Neural cell (in vitro differentiated cells): ENCODE measurements around the gene KRT3.

Experiments used
- EP300 ChIP-seq: fragments of 450-650 bp; conservative IDR thresholded peaks from 2 replicates; pipeline ENCODE4 v1.6.1; 2014; ENCODE audit warnings: antibody characterized with exemption, mild to moderate bottlenecking, moderate library complexity; ENCODE audit not compliant: poor library complexity, severe bottlenecking
- EZH2 ChIP-seq: fragments of 200-600, 300-800 bp; shearing (Covaris generic), sonication (generic); IDR thresholded peaks from 2 replicates; pipeline ENCODE4 v1.6.1; 2014; ENCODE audit warnings: antibody characterized with exemption, low read length, borderline replicate concordance, mild to moderate bottlenecking; ENCODE audit not compliant: insufficient read depth, poor library complexity, severe bottlenecking
- MXI1 ChIP-seq: fragments of 450-650 bp; conservative IDR thresholded peaks from 2 replicates; pipeline ENCODE4 v1.6.1; 2014; ENCODE audit warnings: antibody characterized with exemption, mild to moderate bottlenecking; ENCODE audit not compliant: poor library complexity, severe bottlenecking
- POLR2AphosphoS5 ChIP-seq: IDR thresholded peaks from 2 replicates; pipeline ENCODE4 v1.6.1; 2012
- RAD21 ChIP-seq: fragments of 450-650 bp; conservative IDR thresholded peaks from 2 replicates; pipeline ENCODE4 v1.6.1; 2014; ENCODE audit warnings: antibody characterized with exemption, mild to moderate bottlenecking, moderate library complexity
- REST ChIP-seq: IDR thresholded peaks from 2 replicates; pipeline ENCODE4 v1.6.1; 2012; ENCODE audit warnings: borderline replicate concordance
- SMC3 ChIP-seq: fragments of 450-650 bp; conservative IDR thresholded peaks from 2 replicates; pipeline ENCODE4 v1.6.1; 2014; ENCODE audit warnings: antibody characterized with exemption, mild to moderate bottlenecking, moderate library complexity; ENCODE audit not compliant: poor library complexity
- TAF1 ChIP-seq: IDR thresholded peaks from 2 replicates; pipeline ENCODE4 v1.6.1; 2012; ENCODE audit warnings: low read depth
- TF ChIP-seq, protein P1 (sequence below): fragments of 450-650 bp; IDR thresholded peaks from 2 replicates; pipeline ENCODE4 v1.5.1; 2014; ENCODE audit warnings: antibody characterized with exemption, mild to moderate bottlenecking, moderate library complexity; ENCODE audit not compliant: poor library complexity, severe bottlenecking

GRCh38 chr12:52751795-52752194 is 44.1 kb downstream of the KRT3 start:
- TF ChIP-seq REST: no peak
- TF ChIP-seq, protein P1, sequence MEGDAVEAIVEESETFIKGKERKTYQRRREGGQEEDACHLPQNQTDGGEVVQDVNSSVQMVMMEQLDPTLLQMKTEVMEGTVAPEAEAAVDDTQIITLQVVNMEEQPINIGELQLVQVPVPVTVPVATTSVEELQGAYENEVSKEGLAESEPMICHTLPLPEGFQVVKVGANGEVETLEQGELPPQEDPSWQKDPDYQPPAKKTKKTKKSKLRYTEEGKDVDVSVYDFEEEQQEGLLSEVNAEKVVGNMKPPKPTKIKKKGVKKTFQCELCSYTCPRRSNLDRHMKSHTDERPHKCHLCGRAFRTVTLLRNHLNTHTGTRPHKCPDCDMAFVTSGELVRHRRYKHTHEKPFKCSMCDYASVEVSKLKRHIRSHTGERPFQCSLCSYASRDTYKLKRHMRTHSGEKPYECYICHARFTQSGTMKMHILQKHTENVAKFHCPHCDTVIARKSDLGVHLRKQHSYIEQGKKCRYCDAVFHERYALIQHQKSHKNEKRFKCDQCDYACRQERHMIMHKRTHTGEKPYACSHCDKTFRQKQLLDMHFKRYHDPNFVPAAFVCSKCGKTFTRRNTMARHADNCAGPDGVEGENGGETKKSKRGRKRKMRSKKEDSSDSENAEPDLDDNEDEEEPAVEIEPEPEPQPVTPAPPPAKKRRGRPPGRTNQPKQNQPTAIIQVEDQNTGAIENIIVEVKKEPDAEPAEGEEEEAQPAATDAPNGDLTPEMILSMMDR: no peak
- TF ChIP-seq POLR2AphosphoS5: no peak
- no peak for TF ChIP-seq RAD21
- no peak for TF ChIP-seq EP300
- TF ChIP-seq EZH2: no peak
- no peak for TF ChIP-seq SMC3
- TF ChIP-seq MXI1: no peak
- TF ChIP-seq TAF1: no peak
